HL-60 (cell line): ENCODE data around the gene GFRA4.

Experiments
- GABPA ChIP-seq: IDR thresholded peaks from 2 replicates; pipeline ENCODE4 v1.6.1; 2012; ENCODE audit warnings: low read depth
- POLR2AphosphoS5 ChIP-seq: IDR thresholded peaks from 2 replicates; pipeline ENCODE4 v1.6.1; 2012; ENCODE audit warnings: low read depth
- TF ChIP-seq, protein P1 (sequence below): IDR thresholded peaks from one replicate; pipeline ENCODE4 v1.5.1; 2011; ENCODE audit warnings: low read length, control low read depth, inconsistent platforms; ENCODE audit not compliant: insufficient read depth
- TF ChIP-seq, protein P2 (sequence below): IDR thresholded peaks from 2 replicates; pipeline ENCODE4 v1.6.1; 2012; ENCODE audit warnings: low read depth; ENCODE audit not compliant: insufficient replicate concordance

DNA sequence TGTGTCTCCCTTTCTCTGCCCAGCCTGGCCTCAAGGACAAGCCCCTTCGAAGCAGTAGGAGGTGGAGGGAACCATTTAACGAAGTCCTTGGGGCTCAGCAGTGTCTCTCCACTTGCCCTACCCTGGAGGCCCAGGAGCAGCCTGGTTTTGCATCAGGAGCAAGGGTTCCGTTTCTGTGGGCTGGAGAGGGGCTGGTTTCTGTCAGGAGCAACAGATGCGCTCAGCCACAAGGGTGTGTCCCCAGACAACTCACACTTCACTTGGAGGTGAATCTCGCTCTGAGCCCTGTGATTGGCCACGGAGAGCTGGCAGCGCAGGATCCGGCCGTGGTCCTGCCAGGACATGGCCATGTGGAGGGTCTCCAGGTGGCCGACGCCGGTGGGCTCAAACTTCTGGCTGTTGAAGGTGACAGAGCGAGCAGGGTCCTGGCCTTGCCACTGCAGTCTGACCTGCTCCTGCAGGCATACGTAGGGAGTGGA is 42.3 kb upstream of the GFRA4 start:
- TF ChIP-seq, protein P1, sequence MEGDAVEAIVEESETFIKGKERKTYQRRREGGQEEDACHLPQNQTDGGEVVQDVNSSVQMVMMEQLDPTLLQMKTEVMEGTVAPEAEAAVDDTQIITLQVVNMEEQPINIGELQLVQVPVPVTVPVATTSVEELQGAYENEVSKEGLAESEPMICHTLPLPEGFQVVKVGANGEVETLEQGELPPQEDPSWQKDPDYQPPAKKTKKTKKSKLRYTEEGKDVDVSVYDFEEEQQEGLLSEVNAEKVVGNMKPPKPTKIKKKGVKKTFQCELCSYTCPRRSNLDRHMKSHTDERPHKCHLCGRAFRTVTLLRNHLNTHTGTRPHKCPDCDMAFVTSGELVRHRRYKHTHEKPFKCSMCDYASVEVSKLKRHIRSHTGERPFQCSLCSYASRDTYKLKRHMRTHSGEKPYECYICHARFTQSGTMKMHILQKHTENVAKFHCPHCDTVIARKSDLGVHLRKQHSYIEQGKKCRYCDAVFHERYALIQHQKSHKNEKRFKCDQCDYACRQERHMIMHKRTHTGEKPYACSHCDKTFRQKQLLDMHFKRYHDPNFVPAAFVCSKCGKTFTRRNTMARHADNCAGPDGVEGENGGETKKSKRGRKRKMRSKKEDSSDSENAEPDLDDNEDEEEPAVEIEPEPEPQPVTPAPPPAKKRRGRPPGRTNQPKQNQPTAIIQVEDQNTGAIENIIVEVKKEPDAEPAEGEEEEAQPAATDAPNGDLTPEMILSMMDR = no peak
- TF ChIP-seq GABPA (no peak), POLR2AphosphoS5 (no peak)
- TF ChIP-seq, protein P2, sequence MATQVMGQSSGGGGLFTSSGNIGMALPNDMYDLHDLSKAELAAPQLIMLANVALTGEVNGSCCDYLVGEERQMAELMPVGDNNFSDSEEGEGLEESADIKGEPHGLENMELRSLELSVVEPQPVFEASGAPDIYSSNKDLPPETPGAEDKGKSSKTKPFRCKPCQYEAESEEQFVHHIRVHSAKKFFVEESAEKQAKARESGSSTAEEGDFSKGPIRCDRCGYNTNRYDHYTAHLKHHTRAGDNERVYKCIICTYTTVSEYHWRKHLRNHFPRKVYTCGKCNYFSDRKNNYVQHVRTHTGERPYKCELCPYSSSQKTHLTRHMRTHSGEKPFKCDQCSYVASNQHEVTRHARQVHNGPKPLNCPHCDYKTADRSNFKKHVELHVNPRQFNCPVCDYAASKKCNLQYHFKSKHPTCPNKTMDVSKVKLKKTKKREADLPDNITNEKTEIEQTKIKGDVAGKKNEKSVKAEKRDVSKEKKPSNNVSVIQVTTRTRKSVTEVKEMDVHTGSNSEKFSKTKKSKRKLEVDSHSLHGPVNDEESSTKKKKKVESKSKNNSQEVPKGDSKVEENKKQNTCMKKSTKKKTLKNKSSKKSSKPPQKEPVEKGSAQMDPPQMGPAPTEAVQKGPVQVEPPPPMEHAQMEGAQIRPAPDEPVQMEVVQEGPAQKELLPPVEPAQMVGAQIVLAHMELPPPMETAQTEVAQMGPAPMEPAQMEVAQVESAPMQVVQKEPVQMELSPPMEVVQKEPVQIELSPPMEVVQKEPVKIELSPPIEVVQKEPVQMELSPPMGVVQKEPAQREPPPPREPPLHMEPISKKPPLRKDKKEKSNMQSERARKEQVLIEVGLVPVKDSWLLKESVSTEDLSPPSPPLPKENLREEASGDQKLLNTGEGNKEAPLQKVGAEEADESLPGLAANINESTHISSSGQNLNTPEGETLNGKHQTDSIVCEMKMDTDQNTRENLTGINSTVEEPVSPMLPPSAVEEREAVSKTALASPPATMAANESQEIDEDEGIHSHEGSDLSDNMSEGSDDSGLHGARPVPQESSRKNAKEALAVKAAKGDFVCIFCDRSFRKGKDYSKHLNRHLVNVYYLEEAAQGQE = no peak
